Neuron (in vitro differentiated cells): ENCODE results near the gene ACSM6.

Experiments
- H2AFZ ChIP-seq: one replicate; pipeline ENCODE4 v1.6.1; 2013; ENCODE audit warnings: low read depth, mild to moderate bottlenecking, inconsistent platforms, low read length, moderate library complexity
- H3K27me3 ChIP-seq: one replicate; pipeline ENCODE4 v1.6.1; 2013; ENCODE audit warnings: low read length; ENCODE audit not compliant: insufficient read depth
- H3K36me3 ChIP-seq: one replicate; pipeline ENCODE4 v1.6.1; 2013; ENCODE audit warnings: low read length; ENCODE audit not compliant: insufficient read depth
- H3K4me1 ChIP-seq: one replicate; pipeline ENCODE4 v1.6.1; 2013; ENCODE audit warnings: low read length; ENCODE audit not compliant: insufficient read depth
- H3K4me3 ChIP-seq: 2 replicates; pipeline ENCODE4 v1.5.1; 2013; ENCODE audit warnings: mild to moderate bottlenecking, low read length, moderate library complexity
- H3K9me3 ChIP-seq: one replicate; pipeline ENCODE4 v1.6.1; 2013; ENCODE audit warnings: low read length

ACSM6 gene

DNA sequence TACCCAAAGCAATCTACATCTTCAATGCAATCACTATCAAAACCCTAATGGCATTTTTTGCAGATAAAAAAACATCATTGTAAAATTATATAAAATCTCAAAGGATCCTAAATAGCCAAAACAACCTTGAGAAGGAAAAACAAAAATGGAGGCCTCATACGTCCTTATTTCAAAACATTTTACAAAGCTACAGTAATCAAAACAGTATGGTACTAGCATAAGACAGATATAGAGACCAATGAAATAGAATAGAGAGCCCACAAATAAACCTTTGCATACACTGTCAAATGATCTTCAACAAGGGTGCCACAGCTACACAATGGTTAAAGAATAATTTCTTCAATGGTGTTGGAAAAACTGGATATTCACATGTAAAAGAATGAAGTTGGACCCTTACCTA is 62.2 kb downstream of the ACSM6 start:
- Histone ChIP-seq H3K4me1 (peaks cover 6% of the 10 kb centered on the region), H2AFZ (no peak overlapping the region), H3K4me3 (no peak overlapping the region), H3K9me3 (no peaks in the 10 kb centered on the region), H3K27me3 (no peaks in the 10 kb centered on the region), H3K36me3 (no peaks in the 10 kb centered on the region)

- no peaks in the 10 kb centered on the region for H3K36me3 ChIP-seq
- H2AFZ ChIP-seq = no peak overlapping the region
- H3K4me3 ChIP-seq = no peak overlapping the region
- H3K27me3 ChIP-seq = no peaks in the 10 kb centered on the region
- H3K4me1 ChIP-seq = peaks cover 6% of the 10 kb centered on the region
- no peaks in the 10 kb centered on the region for H3K9me3 ChIP-seq
Observed at GRCh38 chr10:95257849-95258248, 63.8 kb downstream of the ACSM6 start.

- H3K4me3 ChIP-seq = no peak overlapping the region
- no peak overlapping the region for H2AFZ ChIP-seq
- no peaks in the 10 kb centered on the region for H3K27me3 ChIP-seq
- H3K36me3 ChIP-seq = no peaks in the 10 kb centered on the region
- no peaks in the 10 kb centered on the region for H3K9me3 ChIP-seq
- H3K4me1 ChIP-seq = peaks cover 6% of the 10 kb centered on the region
Observed at GRCh38 chr10:95260397-95260881, 66.4 kb downstream of the ACSM6 start.

- H3K27me3 ChIP-seq = no peaks in the 10 kb centered on the region
- no peak overlapping the region for H3K4me3 ChIP-seq
- H3K4me1 ChIP-seq = peaks cover 6% of the 10 kb centered on the region
- H2AFZ ChIP-seq = no peak overlapping the region
- no peaks in the 10 kb centered on the region for H3K9me3 ChIP-seq
- H3K36me3 ChIP-seq = no peaks in the 10 kb centered on the region
Observed at GRCh38 chr10:95260909-95261552, 67.0 kb downstream of the ACSM6 start.

- Histone ChIP-seq H2AFZ (no peak overlapping the region), H3K27me3 (no peaks in the 10 kb centered on the region), H3K4me1 (peaks cover 13% of the 10 kb centered on the region), H3K4me3 (no peak overlapping the region), H3K9me3 (no peaks in the 10 kb centered on the region), H3K36me3 (no peaks in the 10 kb centered on the region)
Observed at GRCh38 chr10:95261926-95262325, 67.9 kb downstream of the ACSM6 start.

- H3K36me3 ChIP-seq = no peaks in the 10 kb centered on the region
Observed at GRCh38 chr10:95262763-95263518, 68.9 kb downstream of the ACSM6 start.

DNA sequence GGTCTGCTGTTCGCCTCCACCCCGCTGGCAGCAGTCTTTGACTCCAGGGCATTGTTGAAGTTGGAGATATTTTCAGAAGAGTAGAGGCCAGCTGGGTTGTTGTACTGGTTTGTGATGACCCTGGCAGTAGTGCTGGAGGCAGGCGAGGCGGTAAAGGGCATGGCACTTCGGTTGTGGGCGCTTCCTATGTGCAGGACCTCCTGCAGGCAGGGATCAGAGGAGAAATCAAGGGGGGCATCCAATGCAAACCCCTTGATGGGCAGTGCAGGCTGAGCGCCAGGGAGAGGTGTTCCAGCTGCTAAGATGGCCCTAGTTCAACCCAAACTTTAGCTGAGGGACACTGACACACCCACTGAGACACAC is 69.8 kb downstream of the ACSM6 start:
- no peaks in the 10 kb centered on the region for H3K36me3 ChIP-seq
- H3K4me1 ChIP-seq = peaks cover 20% of the 10 kb centered on the region
- no peak overlapping the region for H2AFZ ChIP-seq

More at GRCh38 chr10:95262763-95263518, 68.9 kb downstream of the ACSM6 start:
- Histone ChIP-seq H3K4me3 (no peak overlapping the region), H3K4me1 (peaks cover 16% of the 10 kb centered on the region), H2AFZ (no peak overlapping the region), H3K27me3 (no peaks in the 10 kb centered on the region), H3K9me3 (no peaks in the 10 kb centered on the region)

DNA sequence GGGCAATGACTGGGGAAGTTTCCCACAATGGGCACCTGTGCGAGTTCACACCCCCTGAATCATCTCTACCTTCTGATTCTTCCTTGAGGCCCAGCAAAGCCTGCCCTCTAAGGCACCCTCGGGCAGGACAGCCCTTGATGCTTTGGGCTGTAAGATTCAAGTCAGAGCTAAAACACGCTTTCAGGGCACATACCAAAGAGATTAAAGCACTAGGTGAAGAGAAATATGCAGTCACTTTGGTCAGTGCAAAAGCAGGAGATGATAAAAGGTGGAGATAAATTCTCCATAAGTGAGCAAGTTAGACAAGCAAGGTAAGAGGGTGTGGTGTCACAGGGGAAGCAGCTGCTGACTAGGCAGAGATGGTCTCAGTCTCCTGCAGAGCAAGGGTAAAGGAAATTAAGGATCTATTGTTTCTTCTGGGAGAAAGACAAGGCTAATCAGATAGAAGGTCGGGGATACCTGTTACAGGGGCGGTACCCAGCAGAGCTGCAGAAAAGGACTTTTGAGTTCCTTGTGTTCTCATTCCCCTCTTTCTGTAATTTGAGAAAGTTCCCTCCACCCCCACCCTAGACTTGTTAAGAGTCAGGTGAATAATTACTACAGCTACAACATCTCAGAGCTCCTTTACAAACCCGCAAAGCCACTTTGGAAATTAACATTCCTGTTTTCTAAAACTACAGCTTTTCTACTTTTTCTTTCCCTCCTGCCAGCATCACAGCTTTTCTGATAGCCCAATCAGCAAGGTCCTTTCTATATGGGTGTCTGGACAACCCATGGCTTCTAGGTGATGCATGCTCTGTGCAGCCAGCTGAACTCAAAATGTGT is 70.4 kb downstream of the ACSM6 start:
- Histone ChIP-seq H3K4me1 (peaks cover 20% of the 10 kb centered on the region), H3K4me3 (no peak overlapping the region), H3K9me3 (no peaks in the 10 kb centered on the region), H2AFZ (no peak overlapping the region), H3K27me3 (no peaks in the 10 kb centered on the region), H3K36me3 (no peaks in the 10 kb centered on the region)

More for the DNA sequence above, 69.8 kb downstream of the ACSM6 start:
- no peak overlapping the region for H3K4me3 ChIP-seq
- H3K9me3 ChIP-seq = no peaks in the 10 kb centered on the region
- no peaks in the 10 kb centered on the region for H3K27me3 ChIP-seq

- H3K36me3 ChIP-seq = no peaks in the 10 kb centered on the region
- H3K4me1 ChIP-seq = peaks cover 18% of the 10 kb centered on the region
- H2AFZ ChIP-seq = no peak overlapping the region
- no peak overlapping the region for H3K4me3 ChIP-seq
- no peaks in the 10 kb centered on the region for H3K9me3 ChIP-seq
- H3K27me3 ChIP-seq = no peaks in the 10 kb centered on the region
Observed at GRCh38 chr10:95265572-95265971, 71.5 kb downstream of the ACSM6 start.

DNA sequence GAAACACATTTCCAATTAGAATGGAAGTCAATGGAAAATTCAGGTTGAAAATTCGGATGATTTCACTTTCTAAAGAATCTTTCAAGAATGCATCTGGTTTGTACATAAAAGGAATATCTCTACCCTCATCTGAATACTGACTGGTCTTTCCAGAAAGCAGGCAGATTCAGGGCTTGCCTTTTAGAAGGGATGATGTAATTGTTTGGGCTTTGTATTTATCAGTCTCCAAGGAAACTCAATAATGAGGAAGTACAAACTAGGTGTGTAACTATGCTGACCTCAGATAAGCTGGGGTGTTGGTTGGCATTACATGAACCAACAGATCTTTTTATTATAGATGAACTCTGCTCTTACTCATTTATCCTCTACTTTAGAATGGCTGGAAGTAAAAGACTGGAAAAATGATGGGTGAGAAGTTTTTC is 72.6 kb downstream of the ACSM6 start:
- Histone ChIP-seq H2AFZ (no peak overlapping the region), H3K9me3 (no peaks in the 10 kb centered on the region), H3K4me1 (peaks cover 14% of the 10 kb centered on the region), H3K36me3 (no peaks in the 10 kb centered on the region), H3K4me3 (no peak overlapping the region), H3K27me3 (no peaks in the 10 kb centered on the region)

GRCh38 chr10:95267251-95267650 is 73.2 kb downstream of the ACSM6 start:
- Histone ChIP-seq H3K4me3 (no peak overlapping the region), H2AFZ (no peak overlapping the region), H3K4me1 (peaks cover 14% of the 10 kb centered on the region), H3K27me3 (no peaks in the 10 kb centered on the region), H3K9me3 (no peaks in the 10 kb centered on the region), H3K36me3 (no peaks in the 10 kb centered on the region)

GRCh38 chr10:95268438-95268837 is 74.4 kb downstream of the ACSM6 start:
- no peak overlapping the region for H2AFZ ChIP-seq
- no peaks in the 10 kb centered on the region for H3K27me3 ChIP-seq
- H3K4me3 ChIP-seq = no peak overlapping the region
- no peaks in the 10 kb centered on the region for H3K9me3 ChIP-seq
- H3K36me3 ChIP-seq = no peaks in the 10 kb centered on the region
- peaks cover 14% of the 10 kb centered on the region for H3K4me1 ChIP-seq
